ENCODE data around the gene UBA1.

Gene UBA1

DNA sequence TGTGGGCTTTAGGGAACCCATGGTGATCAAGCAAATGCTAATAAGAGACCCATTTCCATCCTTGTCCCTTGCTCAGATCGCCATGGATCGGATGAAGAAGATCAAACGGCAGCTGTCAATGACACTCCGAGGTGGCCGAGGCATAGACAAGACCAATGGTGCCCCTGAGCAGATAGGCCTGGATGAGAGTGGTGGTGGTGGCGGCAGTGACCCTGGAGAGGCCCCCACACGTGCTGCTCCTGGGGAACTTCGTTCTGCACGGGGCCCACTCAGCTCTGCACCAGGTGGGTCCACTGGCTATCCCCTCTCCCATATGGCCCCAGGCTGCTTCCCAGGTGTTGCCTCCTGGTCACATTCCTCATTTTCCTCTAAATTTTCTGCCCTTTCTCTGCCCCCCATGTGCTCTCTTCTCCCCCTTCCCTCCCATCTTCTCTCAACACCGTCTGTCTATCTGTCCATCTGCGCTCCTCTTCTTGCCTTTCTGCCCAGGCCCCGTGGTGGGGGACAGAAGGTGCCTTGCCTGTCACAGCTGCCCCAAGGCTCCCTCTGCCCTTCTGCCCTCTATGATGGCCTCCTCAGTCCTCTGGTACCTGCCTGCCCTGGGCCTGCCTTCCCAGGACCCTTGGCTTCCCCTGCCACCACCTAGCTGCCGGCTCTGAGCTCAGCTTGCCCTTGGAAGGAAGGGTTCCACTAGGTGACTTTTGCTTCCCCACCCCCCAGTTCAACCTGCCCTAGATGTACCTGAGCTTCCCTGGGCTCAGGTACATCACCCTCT, 30.0 kb downstream of the UBA1 start:
- no peaks in the 10 kb centered on the region for H3K27me3 ChIP-seq (ENCODE audit: insufficient read depth, low read depth, severe bottlenecking)
- no peaks in the 10 kb centered on the region for H3K9me3 ChIP-seq (ENCODE audit: severe bottlenecking)
- no peak for DNase-seq
- H3K27ac ChIP-seq, result no peak overlapping the region
- peaks cover 76% of the 10 kb centered on the region for H3K36me3 ChIP-seq
- H3K4me3 ChIP-seq (ENCODE audit: low read depth, low read length), result no peak overlapping the region
- TF ChIP-seq, protein P1, sequence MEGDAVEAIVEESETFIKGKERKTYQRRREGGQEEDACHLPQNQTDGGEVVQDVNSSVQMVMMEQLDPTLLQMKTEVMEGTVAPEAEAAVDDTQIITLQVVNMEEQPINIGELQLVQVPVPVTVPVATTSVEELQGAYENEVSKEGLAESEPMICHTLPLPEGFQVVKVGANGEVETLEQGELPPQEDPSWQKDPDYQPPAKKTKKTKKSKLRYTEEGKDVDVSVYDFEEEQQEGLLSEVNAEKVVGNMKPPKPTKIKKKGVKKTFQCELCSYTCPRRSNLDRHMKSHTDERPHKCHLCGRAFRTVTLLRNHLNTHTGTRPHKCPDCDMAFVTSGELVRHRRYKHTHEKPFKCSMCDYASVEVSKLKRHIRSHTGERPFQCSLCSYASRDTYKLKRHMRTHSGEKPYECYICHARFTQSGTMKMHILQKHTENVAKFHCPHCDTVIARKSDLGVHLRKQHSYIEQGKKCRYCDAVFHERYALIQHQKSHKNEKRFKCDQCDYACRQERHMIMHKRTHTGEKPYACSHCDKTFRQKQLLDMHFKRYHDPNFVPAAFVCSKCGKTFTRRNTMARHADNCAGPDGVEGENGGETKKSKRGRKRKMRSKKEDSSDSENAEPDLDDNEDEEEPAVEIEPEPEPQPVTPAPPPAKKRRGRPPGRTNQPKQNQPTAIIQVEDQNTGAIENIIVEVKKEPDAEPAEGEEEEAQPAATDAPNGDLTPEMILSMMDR (IDR thresholded peaks at IDR 0.05; ENCODE audit: low read depth, low read length), result no peak

DNA sequence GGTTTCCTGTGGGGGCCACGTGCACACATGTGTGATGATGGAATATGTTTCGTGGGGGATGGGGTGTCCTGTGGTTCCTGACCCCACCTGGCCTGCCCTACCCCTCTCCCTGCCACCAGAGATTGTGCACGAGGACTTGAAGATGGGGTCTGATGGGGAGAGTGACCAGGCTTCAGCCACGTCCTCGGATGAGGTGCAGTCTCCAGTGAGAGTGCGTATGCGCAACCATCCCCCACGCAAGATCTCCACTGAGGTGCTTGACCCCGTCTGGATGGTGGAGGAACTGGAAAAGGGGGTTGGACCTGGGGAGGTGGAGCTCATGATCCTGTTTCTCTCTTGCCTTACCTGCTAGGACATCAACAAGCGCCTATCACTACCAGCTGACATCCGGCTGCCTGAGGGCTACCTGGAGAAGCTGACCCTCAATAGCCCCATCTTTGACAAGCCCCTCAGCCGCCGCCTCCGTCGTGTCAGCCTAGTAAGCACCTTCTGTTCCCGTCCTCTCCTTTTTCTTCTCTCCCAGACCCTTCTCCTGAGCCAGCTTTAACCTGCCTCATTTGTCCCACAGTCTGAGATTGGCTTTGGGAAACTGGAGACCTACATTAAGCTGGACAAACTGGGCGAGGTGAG, 30.8 kb downstream of the UBA1 start:
- Histone ChIP-seq H3K27me3 (ENCODE audit: insufficient read depth, low read depth, severe bottlenecking) (no peaks in the 10 kb centered on the region), H3K4me3 (ENCODE audit: low read depth, low read length) (no peak overlapping the region), H3K36me3 (peaks cover 78% of the 10 kb centered on the region), H3K9me3 (ENCODE audit: severe bottlenecking) (no peaks in the 10 kb centered on the region), H3K27ac (no peak overlapping the region)
- no peak for DNase-seq
- TF ChIP-seq, protein P1 (IDR thresholded peaks at IDR 0.05; ENCODE audit: low read depth, low read length), result no peak

DNA sequence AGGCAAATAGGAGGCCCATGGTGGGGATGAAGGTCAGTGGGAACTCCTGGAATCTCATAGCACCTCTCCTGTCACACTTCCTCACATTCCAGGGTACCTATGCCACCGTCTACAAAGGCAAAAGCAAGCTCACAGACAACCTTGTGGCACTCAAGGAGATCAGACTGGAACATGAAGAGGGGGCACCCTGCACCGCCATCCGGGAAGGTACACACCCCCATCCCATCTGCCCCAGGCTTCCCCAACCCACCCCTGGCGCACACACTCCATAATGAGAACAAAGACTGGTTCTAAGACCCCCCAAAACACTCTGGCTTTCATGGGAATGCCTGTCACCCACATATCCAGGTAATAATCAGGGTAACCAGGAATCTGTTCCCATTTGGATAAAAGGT, 31.3 kb downstream of the UBA1 start:
- no peak for DNase-seq
- H3K27me3 ChIP-seq (ENCODE audit: insufficient read depth, low read depth, severe bottlenecking), result no peaks in the 10 kb centered on the region
- H3K27ac ChIP-seq, result no peak overlapping the region
- H3K36me3 ChIP-seq, result peaks cover 78% of the 10 kb centered on the region
- TF ChIP-seq, protein P1 (IDR thresholded peaks at IDR 0.05; ENCODE audit: low read depth, low read length), result no peak
- no peaks in the 10 kb centered on the region for H3K9me3 ChIP-seq (ENCODE audit: severe bottlenecking)
- H3K4me3 ChIP-seq (ENCODE audit: low read depth, low read length), result no peak overlapping the region

DNA sequence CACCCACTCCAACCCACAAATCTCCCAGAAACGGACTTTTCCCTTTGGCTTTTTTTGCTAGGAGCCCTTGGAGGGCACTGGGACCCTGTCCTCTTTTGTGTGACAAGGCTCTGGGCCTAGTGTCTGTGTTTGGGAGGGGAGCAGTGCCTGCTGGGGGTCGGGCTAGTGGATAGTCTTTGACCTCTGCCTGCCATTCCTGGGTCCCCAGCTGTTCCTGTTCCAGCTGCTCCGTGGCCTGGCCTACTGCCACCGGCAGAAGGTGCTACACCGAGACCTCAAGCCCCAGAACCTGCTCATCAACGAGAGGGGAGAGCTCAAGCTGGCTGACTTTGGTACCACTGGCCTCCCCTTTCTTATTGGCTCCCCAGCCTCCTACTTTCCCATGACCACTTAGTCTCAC, 32.4 kb downstream of the UBA1 start:
- H3K4me3 ChIP-seq (ENCODE audit: low read depth, low read length), result no peak overlapping the region
- H3K27ac ChIP-seq, result no peak overlapping the region
- H3K36me3 ChIP-seq, result peaks cover 74% of the 10 kb centered on the region
- DNase-seq, result no peak
- no peaks in the 10 kb centered on the region for H3K9me3 ChIP-seq (ENCODE audit: severe bottlenecking)
- H3K27me3 ChIP-seq (ENCODE audit: insufficient read depth, low read depth, severe bottlenecking), result no peaks in the 10 kb centered on the region
- TF ChIP-seq, protein P1 (IDR thresholded peaks at IDR 0.05; ENCODE audit: low read depth, low read length), result no peak

DNA sequence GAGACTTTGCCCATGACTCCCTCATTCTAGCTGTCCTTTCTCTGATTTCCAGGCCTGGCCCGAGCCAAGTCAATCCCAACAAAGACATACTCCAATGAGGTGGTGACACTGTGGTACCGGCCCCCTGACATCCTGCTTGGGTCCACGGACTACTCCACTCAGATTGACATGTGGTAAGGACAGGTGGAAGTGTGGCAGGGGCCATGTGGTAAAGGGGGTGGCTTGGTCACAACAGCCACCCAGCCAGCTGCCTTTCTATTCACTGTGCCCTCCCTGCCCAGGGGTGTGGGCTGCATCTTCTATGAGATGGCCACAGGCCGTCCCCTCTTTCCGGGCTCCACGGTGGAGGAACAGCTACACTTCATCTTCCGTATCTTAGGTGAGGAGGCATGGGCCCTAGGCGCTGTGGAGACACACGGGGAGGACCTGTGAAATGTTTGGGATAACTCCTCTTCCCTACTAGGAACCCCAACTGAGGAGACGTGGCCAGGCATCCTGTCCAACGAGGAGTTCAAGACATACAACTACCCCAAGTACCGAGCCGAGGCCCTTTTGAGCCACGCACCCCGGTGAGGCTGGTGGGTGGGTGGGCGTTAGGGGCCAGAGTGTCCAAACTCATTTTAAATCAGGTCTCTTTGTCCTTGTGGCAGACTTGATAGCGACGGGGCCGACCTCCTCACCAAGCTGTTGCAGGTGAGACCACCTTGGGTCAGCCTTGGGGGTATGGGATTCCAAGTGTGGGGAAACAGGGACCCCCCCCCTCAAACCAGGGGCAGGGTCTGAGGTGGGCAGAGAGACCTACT, 33.1 kb downstream of the UBA1 start:
- Histone ChIP-seq H3K36me3 (peaks cover 67% of the 10 kb centered on the region), H3K9me3 (ENCODE audit: severe bottlenecking) (no peaks in the 10 kb centered on the region), H3K27me3 (ENCODE audit: insufficient read depth, low read depth, severe bottlenecking) (no peaks in the 10 kb centered on the region), H3K4me3 (ENCODE audit: low read depth, low read length) (no peak overlapping the region), H3K27ac (no peak overlapping the region)
- DNase-seq, result no peak
- TF ChIP-seq, protein P1 (IDR thresholded peaks at IDR 0.05; ENCODE audit: low read depth, low read length), result no peak

Data from WERI-Rb-1 (cell line).